Uterus (tissue), 4 donors: ENCODE data around the gene ADAP1. TPM values are rescaled to one million over a fixed set of nuclear protein-coding genes. Genes with fewer than 3 reads are reported as not detected.

ENCODE experiments used
- DNase-seq, 2 donors: peaks; one replicate each; pipeline ENCODE4 v3.0.0-alpha.2; 2019 to 2020
- H3K27ac ChIP-seq, 2 donors: fragments of 200-600 bp; sonication (generic); 1 replicate in 1 of 2; 2 replicates in 1 of 2; pipeline ENCODE4 v1.5.1; 2016 to 2018
- H3K27me3 ChIP-seq, 2 donors: fragments of 200-600 bp; sonication (generic); one replicate each; pipeline ENCODE4 v1.5.1; 2018 to 2019; ENCODE audit warnings: control low read depth in 1 of 2
- H3K36me3 ChIP-seq, 2 donors: fragments of 200-600 bp; sonication (generic); one replicate each; pipeline ENCODE4 v1.5.1; 2019; ENCODE audit warnings: control low read depth in 1 of 2
- H3K4me1 ChIP-seq, 2 donors: fragments of 200-600 bp; sonication (generic); one replicate each; pipeline ENCODE4 v1.5.1; 2018 to 2019; ENCODE audit warnings: control low read depth in 1 of 2
- H3K4me3 ChIP-seq, 2 donors: fragments of 200-600 bp; sonication (generic); 1 replicate in 1 of 2; 2 replicates in 1 of 2; pipeline ENCODE4 v1.5.1; 2018 to 2019; ENCODE audit warnings: mild to moderate bottlenecking in 1 of 2
- H3K9me3 ChIP-seq, 2 donors: fragments of 200-600 bp; sonication (generic); one replicate each; pipeline ENCODE4 v1.5.1; 2019; ENCODE audit warnings: control low read depth in 1 of 2
- CTCF ChIP-seq, 4 experiments: fragments of 200-600 bp in 2 of 4; fragments of 450-650 bp in 2 of 4; sonication (generic) in 2 of 4; IDR thresholded peaks; one replicate each; pipeline ENCODE4 v1.5.1; 2016 to 2019; ENCODE audit warnings: antibody characterized with exemption in 4 of 4, mild to moderate bottlenecking in 2 of 4, moderate library complexity in 1 of 4
- POLR2A ChIP-seq, 2 donors: fragments of 450-650 bp; IDR thresholded peaks; one replicate each; pipeline ENCODE4 v1.6.1; 2016; ENCODE audit warnings: antibody characterized with exemption in 2 of 2, mild to moderate bottlenecking in 1 of 2, moderate library complexity in 1 of 2
- intact Hi-C: fragments of 100-400 bp; cut with DNase I; formaldehyde crosslinking; loops from one replicate; pipeline ENCODE4 v1.15.1; 2023; ENCODE audit warnings: low total_unique reads
- total RNA-seq, 4 donors: library from RNA; depleted of rRNA in 3 of 4; stranded (reverse); fragments of >200 nt in 3 of 4; gene quantifications; one replicate each; pipeline versions ENCODE4 v1.1.0 to v1.2.4, GENCODE V29; 2014 to 2023
- donor health status: DM: yes; HTN: yes; CAD: no.

Gene ADAP1
- total RNA-seq, 4 donors from 2014 or later: 3.2 to 17.4 (median 10.9) TPM

DNA sequence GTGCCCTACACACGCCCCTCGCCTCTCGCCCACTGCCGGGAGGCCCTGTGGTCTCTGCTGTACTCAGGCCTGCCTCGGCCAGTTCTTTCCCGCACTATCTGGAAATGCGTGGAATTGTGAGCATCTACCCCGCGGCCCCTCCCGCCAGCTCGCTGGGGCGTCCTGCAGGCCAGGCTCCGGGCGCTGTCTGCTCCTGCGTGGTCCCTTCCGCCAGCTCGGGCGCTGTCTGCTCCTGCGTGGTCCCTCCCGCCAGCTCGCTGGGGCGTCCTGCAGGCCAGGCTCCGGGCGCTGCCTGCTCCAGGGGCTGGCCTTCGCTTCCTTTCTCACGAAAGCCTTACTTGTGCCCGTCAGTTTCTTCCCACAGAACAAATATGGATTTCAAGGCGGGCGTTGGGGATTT lies 63.2 kb downstream of the ADAP1 start:
- H3K27me3 ChIP-seq: no peaks in the 10 kb centered on the region
- no peaks in the 10 kb centered on the region for H3K36me3 ChIP-seq
- TF ChIP-seq POLR2A (IDR thresholded peaks at IDR 0.05) (no peak), CTCF (IDR thresholded peaks at IDR 0.05) (no peak)
- intact Hi-C loops: no loop called here
- no peak for DNase-seq
- no peak overlapping the region for H3K27ac ChIP-seq
- no peaks in the 10 kb centered on the region for H3K9me3 ChIP-seq
- H3K4me3 ChIP-seq: no peak overlapping the region
- H3K4me1 ChIP-seq: no peaks in the 10 kb centered on the region

DNA sequence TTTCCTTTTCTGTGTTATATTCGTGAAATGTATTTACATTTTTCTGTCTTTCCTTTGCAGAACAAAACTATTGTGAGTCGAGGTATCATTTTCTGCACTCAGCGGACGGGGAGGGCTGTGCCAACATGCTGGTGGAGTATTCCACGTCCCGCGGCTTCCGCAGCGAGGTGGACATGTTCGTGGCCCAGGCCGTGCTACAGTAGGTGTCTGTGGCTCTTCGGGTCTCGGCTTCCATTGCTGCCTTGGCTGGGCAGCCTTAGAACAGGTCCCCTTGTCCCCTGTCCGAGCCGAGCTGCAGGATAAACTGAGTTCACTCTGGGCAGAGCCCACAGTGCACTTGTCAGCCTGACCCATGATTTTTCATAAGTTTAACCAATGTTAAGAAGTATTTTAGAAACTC lies 63.6 kb downstream of the ADAP1 start:
- Histone ChIP-seq H3K27me3 (no peaks in the 10 kb centered on the region), H3K27ac (no peak overlapping the region), H3K4me1 (no peaks in the 10 kb centered on the region), H3K36me3 (no peaks in the 10 kb centered on the region), H3K9me3 (no peaks in the 10 kb centered on the region), H3K4me3 (no peak overlapping the region)
- TF ChIP-seq CTCF (IDR thresholded peaks at IDR 0.05) (no peak), POLR2A (IDR thresholded peaks at IDR 0.05) (no peak)
- intact Hi-C loops: no loop called here
- no peak for DNase-seq

DNA sequence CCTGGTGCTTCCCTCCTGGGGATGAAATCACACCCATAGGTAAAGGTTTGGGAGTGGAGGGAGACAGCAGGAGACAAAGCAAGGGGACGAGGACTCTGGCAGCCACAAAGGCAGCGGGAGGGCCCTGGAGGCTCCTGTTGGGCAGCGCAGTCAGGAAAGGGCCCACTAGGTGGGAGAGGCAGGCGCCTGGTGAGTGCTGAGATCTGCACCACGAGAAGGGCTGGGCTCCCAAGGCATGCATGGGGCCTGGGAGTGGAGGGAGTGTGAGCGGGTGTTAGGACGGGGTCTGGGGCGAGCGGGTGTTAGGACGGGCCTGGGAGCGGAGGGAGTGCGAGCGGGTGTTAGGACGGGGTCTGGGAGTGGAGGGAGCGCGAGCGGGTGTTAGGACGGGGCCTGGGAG lies 65.1 kb downstream of the ADAP1 start:
- Histone ChIP-seq H3K4me1 (no peaks in the 10 kb centered on the region), H3K9me3 (no peaks in the 10 kb centered on the region), H3K4me3 (no peak overlapping the region), H3K27me3 (no peaks in the 10 kb centered on the region), H3K36me3 (no peaks in the 10 kb centered on the region), H3K27ac (no peak overlapping the region)
- TF ChIP-seq CTCF (IDR thresholded peaks at IDR 0.05) (no peak), POLR2A (IDR thresholded peaks at IDR 0.05) (no peak)
- intact Hi-C loops: no loop called here
- no peak for DNase-seq

GRCh38 chr7:889025-889390 lies 65.5 kb downstream of the ADAP1 start:
- TF ChIP-seq CTCF (IDR thresholded peaks at IDR 0.05) (no peak), POLR2A (IDR thresholded peaks at IDR 0.05) (no peak)
- H3K4me3 ChIP-seq: no peak overlapping the region
- H3K4me1 ChIP-seq: peaks cover 0 to 2% of the 10 kb centered on the region in 2 donors
- no peaks in the 10 kb centered on the region for H3K36me3 ChIP-seq
- H3K27ac ChIP-seq: no peak overlapping the region
- no peaks in the 10 kb centered on the region for H3K27me3 ChIP-seq
- no peaks in the 10 kb centered on the region for H3K9me3 ChIP-seq
- DNase-seq: no peak
- intact Hi-C loops: no loop called here

DNA sequence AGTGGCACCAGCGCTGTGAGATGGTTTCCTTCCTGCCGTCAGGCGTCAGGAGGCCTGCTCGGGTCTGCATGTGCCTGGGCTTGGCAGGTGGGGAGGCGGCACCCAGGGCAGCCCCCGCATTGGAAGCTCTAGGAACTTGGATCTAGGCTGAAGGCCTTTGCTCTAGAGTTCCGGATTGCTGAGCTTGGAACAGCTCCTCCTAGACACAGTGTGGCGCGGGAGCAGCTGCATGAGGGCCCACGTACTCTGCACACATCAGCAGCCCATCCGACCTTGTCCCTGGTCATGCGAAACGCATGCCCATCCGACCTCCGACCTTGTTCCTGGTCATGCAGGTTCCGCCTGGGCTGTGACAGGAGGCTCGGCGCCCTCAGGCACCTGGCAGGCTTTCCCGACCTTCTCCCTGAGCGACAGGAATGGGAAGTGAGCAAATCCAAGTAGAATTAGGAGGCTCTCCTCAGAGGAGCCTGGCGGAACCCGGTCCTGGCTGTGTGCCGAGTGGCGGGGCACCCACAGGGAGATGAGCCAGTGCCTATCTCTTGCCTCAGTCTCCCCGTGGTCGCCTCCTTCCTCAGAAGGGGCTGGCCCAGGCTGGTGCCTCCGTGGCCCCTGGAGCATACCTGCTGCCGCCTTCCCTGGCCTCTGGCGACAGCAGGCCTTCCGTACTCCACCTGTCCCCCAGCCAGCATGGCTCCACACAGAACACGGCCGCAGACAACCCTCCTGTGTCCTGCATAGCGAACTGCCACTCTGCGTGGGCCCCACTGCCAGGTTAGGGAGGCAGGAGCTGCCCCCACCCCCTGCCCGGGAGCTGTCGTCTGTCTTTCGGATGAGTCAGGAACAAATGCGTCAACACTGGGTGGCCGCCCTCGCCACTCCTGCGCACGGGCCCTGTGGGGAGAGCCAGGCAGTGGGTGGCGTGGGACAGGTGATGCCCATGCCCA lies 66.1 kb downstream of the ADAP1 start:
- Histone ChIP-seq H3K27me3 (no peaks in the 10 kb centered on the region), H3K27ac (no peak overlapping the region), H3K4me1 (peaks cover 0 to 6% of the 10 kb centered on the region in 2 donors), H3K36me3 (no peaks in the 10 kb centered on the region), H3K4me3 (no peak overlapping the region), H3K9me3 (no peaks in the 10 kb centered on the region)
- intact Hi-C loops: no loop called here
- TF ChIP-seq POLR2A (IDR thresholded peaks at IDR 0.05): no peak
- TF ChIP-seq CTCF (IDR thresholded peaks at IDR 0.05): no peak
- no peak for DNase-seq
